PC-9 (cell line): ENCODE data around the gene PKN2. TPM values are rescaled to one million over a fixed set of nuclear protein-coding genes. Genes with fewer than 3 reads are reported as not detected.
"Not testable (repeated sequence)": the region's sequence is repeated elsewhere in the genome, so short reads cannot be mapped to it uniquely, and the experiment has no call there.

Experiments
- BruUV-seq: library from RNA; stranded (reverse); fragments of 400-500 nt; replicated peaks from 2 replicates; lab custom pipeline; 2021; lab: Mats Ljungman, UMichigan
- CTCF ChIA-PET: fragments of 300-600 bp; sonication (Branson Sonifier 250); formaldehyde crosslinking; loops from one replicate; lab custom pipeline; 2022; ENCODE audit warnings: antibody characterized with exemption; lab: Charles Lee
- POLR2A ChIA-PET: fragments of 300-600 bp; sonication (Branson Sonifier 250); formaldehyde crosslinking; loops from one replicate; lab custom pipeline; 2022; ENCODE audit warnings: antibody characterized with exemption; ENCODE audit not compliant: unreplicated experiment; lab: Charles Lee
- DNase-seq, 2 experiments: peaks; one replicate each; pipeline versions ENCODE4 v3.0.0 to v3.0.0-alpha.2; 2015 to 2022; ENCODE audit warnings: mixed read lengths in 1 of 2
- H2AFZ ChIP-seq: fragments of 200-600 bp; sonication (generic); 2 replicates; pipeline ENCODE4 v1.8.1; 2017; ENCODE audit warnings: antibody characterized with exemption
- H3F3A ChIP-seq: fragments of 200-600 bp; sonication (generic); 2 replicates; pipeline ENCODE4 v1.8.1; 2017; ENCODE audit warnings: antibody characterized with exemption, mild to moderate bottlenecking, low read depth; ENCODE audit not compliant: insufficient read depth
- H3K27ac ChIP-seq: fragments of 200-600 bp; sonication (generic); 2 replicates; pipeline ENCODE4 v1.6.1; 2016; ENCODE audit warnings: mixed run types
- H3K27me3 ChIP-seq: fragments of 200-600 bp; sonication (generic); 2 replicates; pipeline ENCODE4 v1.6.1; 2016; ENCODE audit warnings: low read depth, mixed run types; ENCODE audit not compliant: insufficient read depth
- H3K36me3 ChIP-seq: fragments of 200-600 bp; sonication (generic); 2 replicates; pipeline ENCODE4 v1.6.1; 2016; ENCODE audit warnings: low read depth, mixed run types
- H3K4me1 ChIP-seq: fragments of 200-600 bp; sonication (generic); replicated peaks from 2 replicates; pipeline ENCODE4 v1.6.1; 2016; ENCODE audit warnings: mixed run types; ENCODE audit not compliant: insufficient read depth
- H3K4me2 ChIP-seq: fragments of 200-600 bp; sonication (generic); 2 replicates; pipeline ENCODE4 v1.6.1; 2017; ENCODE audit warnings: mixed run types
- H3K4me3 ChIP-seq: fragments of 200-600 bp; sonication (generic); 2 replicates; pipeline ENCODE4 v1.6.1; 2016; ENCODE audit warnings: mixed run types
- H3K79me2 ChIP-seq: fragments of 200-600 bp; sonication (generic); 2 replicates; pipeline ENCODE4 v1.6.1; 2017; ENCODE audit warnings: low read depth, mixed run types
- H3K9me2 ChIP-seq: fragments of 200-600 bp; sonication (generic); 2 replicates; pipeline ENCODE4 v1.8.1; 2017; ENCODE audit warnings: mild to moderate bottlenecking; ENCODE audit not compliant: insufficient read depth
- H3K9me3 ChIP-seq: fragments of 200-600 bp; sonication (generic); 2 replicates; pipeline ENCODE4 v1.8.1; 2016; ENCODE audit warnings: low read depth; ENCODE audit not compliant: insufficient read depth
- H4K20me1 ChIP-seq: fragments of 200-600 bp; sonication (generic); 2 replicates; pipeline ENCODE4 v1.8.1; 2017; ENCODE audit not compliant: insufficient read depth
- CTCF ChIP-seq: fragments of 200-600 bp; sonication (generic); conservative IDR thresholded peaks from 2 replicates; pipeline ENCODE4 v1.6.1; 2017; ENCODE audit warnings: mixed run types, antibody characterized with exemption, mild to moderate bottlenecking, moderate library complexity
- EZH2 ChIP-seq: fragments of 200-600 bp; sonication (generic); IDR thresholded peaks from 2 replicates; pipeline ENCODE4 v1.8.0; 2017; ENCODE audit warnings: antibody characterized with exemption, low read depth
- intact Hi-C: fragments of 100-400 bp; cut with micrococcal nuclease; formaldehyde crosslinking; loops from one replicate; pipeline ENCODE4 v1.10.0; 2022; ENCODE audit not compliant: unreplicated experiment
- total RNA-seq: library from RNA; stranded (reverse); gene quantifications from 2 replicates; pipeline ENCODE4 v1.2.3, GENCODE V29; 2021

PKN2 gene
- total RNA-seq, 1 experiment from 2014 or later: 79.3 TPM

GRCh38 chr1:88847643-88848042 lies 163.6 kb downstream of the PKN2 start:
- no peaks in the 10 kb centered on the region for H3K79me2 ChIP-seq
- TF ChIP-seq EZH2 (no peak), CTCF (no peak)
- peaks cover 2% of the 10 kb centered on the region for H3F3A ChIP-seq
- CTCF ChIA-PET: interaction anchor here (0.5 kb wide), 1 partner anchor 24 kb away, joined by 5 read pairs; no protein-coding TSS in a partner anchor
- no peak overlapping the region for H3K4me3 ChIP-seq
- no peaks in the 10 kb centered on the region for H3K9me3 ChIP-seq
- no peaks in the 10 kb centered on the region; the same call in 1 of the 2 replicates for H3K36me3 ChIP-seq
- no TSS peak for BruUV-seq
- DNase-seq: peak in 1 of 2 experiments; percentile 25
- no peak overlapping the region for H3K4me2 ChIP-seq
- H3K27me3 ChIP-seq: no peaks in the 10 kb centered on the region
- POLR2A ChIA-PET: interaction anchor here (0.6 kb wide), 2 partner anchors 36 to 88 kb away, joined by 3 to 38 read pairs; no protein-coding TSS in a partner anchor
- no peak overlapping the region for H2AFZ ChIP-seq
- no peaks in the 10 kb centered on the region for H4K20me1 ChIP-seq
- H3K9me2 ChIP-seq: no peaks in the 10 kb centered on the region
- intact Hi-C loops: no loop called here
- no peaks in the 10 kb centered on the region for H3K4me1 ChIP-seq
- H3K27ac ChIP-seq: no peak overlapping the region

DNA sequence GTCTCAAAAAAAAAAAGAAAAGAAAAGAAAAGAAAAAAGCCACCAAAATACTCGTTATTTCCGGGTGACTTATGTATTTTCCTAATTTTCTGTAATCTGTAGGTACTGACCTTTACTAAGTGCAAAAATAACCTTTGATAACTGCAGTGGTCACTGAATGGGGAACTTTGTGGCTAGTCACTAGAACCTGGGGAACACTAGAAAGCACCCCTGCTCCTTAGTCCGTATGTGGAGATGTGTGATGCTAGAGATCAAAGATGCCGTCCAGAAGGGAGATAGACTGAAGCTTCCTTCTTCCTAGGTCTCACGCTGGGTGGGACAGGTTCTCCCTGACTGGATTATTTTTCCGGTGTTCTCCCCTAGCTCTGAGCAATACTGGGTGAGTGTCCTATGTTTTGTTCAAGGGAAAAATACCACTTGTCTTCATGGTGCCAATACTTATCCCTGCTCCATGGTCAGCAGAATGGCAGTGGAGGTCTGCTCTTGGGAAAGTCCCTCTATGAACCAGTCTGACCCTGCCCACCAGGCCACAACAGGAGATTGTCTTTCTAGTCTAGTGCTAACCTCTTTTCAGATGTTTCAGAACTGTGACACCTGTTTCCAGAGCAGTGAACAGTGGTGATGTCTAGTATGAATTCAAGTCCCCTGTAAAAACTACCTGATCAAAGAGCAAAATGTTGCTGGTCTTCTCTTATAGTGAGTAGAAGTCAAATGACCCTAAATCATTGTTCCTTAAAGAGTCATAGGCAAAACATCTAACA lies 167.4 kb downstream of the PKN2 start:
- Histone ChIP-seq H3K27ac (no peak overlapping the region), H3K79me2 (no peaks in the 10 kb centered on the region), H3K9me3 (no peaks in the 10 kb centered on the region), H2AFZ (no peak overlapping the region), H3K4me2 (no peak overlapping the region), H3K9me2 (no peaks in the 10 kb centered on the region), H3K36me3 (peaks cover 19% of the 10 kb centered on the region), H3K4me3 (no peak overlapping the region), H4K20me1 (no peaks in the 10 kb centered on the region), H3K27me3 (no peaks in the 10 kb centered on the region), H3K4me1 (no peaks in the 10 kb centered on the region), H3F3A (no peaks in the 10 kb centered on the region)
- DNase-seq: peak in 1 of 2 experiments; percentile 26
- ChIA-PET POLR2A (no interaction called here), CTCF (no interaction called here)
- TF ChIP-seq CTCF (no peak), EZH2 (no peak)
- BruUV-seq: no TSS peak
- intact Hi-C loops: no loop called here

DNA sequence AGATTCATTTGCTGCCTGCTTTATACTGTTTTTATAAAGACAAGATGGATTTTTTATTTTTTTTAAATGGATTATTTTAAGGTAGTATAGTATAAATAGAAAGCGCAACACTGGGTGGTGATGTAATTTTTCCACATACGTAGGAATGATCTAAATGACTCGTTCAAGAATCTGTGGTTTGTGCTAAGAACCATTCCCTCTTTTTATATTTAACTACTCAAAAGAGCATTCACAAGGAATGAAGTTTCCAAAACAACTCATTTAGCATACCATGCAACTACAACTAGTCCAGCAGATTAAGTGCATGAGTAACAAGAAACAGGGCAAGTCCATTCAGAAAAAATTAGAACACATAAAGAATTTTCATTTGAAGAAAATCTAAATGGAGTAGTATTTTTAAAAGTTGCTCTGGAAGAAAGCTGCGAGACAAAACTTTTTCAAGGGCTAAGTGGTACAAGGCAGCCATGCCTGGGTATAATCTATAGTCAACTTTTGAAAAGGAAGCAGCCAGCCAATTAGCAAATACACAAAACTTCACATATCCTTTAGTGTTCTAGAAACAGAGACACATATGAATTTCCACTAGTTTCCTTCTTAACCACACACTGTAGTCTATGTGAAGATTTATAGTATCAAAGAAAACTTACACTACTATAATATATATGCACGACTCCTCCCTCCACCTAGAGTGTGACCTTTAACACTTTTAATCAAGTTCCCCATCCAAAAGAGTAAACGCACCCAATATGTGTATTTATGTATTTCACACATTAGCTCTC lies 183.9 kb downstream of the PKN2 start:
- CTCF ChIA-PET: no interaction called here

DNA sequence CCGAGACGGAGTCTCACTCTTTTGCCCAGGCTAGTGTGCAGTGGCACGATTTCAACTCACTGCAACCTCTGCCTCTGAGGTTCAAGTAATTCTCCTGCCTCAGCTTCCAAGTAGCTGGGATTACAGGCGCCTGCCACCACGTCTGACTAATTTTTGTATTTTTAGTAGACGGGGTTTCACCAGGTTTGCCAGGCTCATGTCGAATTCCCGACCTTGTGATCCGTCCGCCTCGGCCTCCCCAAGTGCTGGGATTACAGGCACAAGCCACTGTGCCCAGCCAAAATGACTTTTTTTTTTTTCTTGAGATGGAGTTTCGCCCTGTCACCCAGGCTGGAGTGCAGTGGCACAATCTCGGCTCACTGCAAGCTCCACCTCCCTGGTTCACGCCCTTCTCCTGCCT lies 185.6 kb downstream of the PKN2 start:
- H3K9me2 ChIP-seq, H3F3A ChIP-seq: not testable (repeated sequence)

More for the DNA sequence above, 183.9 kb downstream of the PKN2 start:
- peaks cover 9% of the 10 kb centered on the region; the same call in 1 of the 2 replicates for H3F3A ChIP-seq
- DNase-seq: no peak
- peaks cover 15% of the 10 kb centered on the region for H4K20me1 ChIP-seq
- POLR2A ChIA-PET: no interaction called here
- H2AFZ ChIP-seq: no peak overlapping the region
- no peak overlapping the region for H3K27ac ChIP-seq
- no peaks in the 10 kb centered on the region for H3K9me3 ChIP-seq
- TF ChIP-seq CTCF (no peak), EZH2 (no peak)
- no peaks in the 10 kb centered on the region for H3K27me3 ChIP-seq
- no peaks in the 10 kb centered on the region for H3K9me2 ChIP-seq
- peaks cover 18% of the 10 kb centered on the region; the same call in 1 of the 2 replicates for H3K36me3 ChIP-seq
- no peak overlapping the region for H3K4me3 ChIP-seq
- BruUV-seq: no TSS peak
- no peaks in the 10 kb centered on the region for H3K4me1 ChIP-seq
- peaks cover 43% of the 10 kb centered on the region for H3K79me2 ChIP-seq
- H3K4me2 ChIP-seq: no peak overlapping the region
- intact Hi-C loops: no loop called here

More for the DNA sequence above, 185.6 kb downstream of the PKN2 start:
- Histone ChIP-seq H3K79me2 (peaks cover 48% of the 10 kb centered on the region), H4K20me1 (peaks cover 15% of the 10 kb centered on the region)
- H2AFZ ChIP-seq, H3K4me3 ChIP-seq, H3K36me3 ChIP-seq, H3K27ac ChIP-seq, H3K27me3 ChIP-seq, H3K4me1 ChIP-seq, H3K4me2 ChIP-seq, CTCF ChIA-PET, H3K9me3 ChIP-seq, POLR2A ChIA-PET, BruUV-seq, DNase-seq: not testable (repeated sequence)
- intact Hi-C loops: loop anchor here (10.0 kb wide), 1 partner anchor 685 kb away; no protein-coding TSS in a partner anchor
